A549 (cell line): ENCODE data around the gene ADAMTS2.

ENCODE experiments used
- BHLHE40 ChIP-seq: IDR thresholded peaks from 2 replicates; pipeline ENCODE4 v1.6.1; 2012; ENCODE audit warnings: low read depth, low read length, inconsistent platforms
- CTCF ChIP-seq: fragments of >200 bp; sonication (Bioruptor Twin); formaldehyde crosslinking; IDR thresholded peaks from 3 replicates; pipeline ENCODE4 v1.5.1; 2016
- ELK1 ChIP-seq: fragments of 150-350 bp; IDR thresholded peaks from 2 replicates; pipeline ENCODE4 v1.6.1; 2014; ENCODE audit warnings: low read depth, mild to moderate bottlenecking, low read length
- EP300 ChIP-seq, 2 experiments: fragments of >200 bp; sonication (Bioruptor Twin); formaldehyde crosslinking; IDR thresholded peaks; 2 replicates in 1 of 2; 3 replicates in 1 of 2; pipeline ENCODE4 v1.6.1; 2016 to 2017
- HOXB13 ChIP-seq: fragments of 250-450 bp; sonication (Bioruptor Pico); IDR thresholded peaks from 2 replicates; pipeline ENCODE4 v1.5.0; 2020; ENCODE audit warnings: low read depth, mild to moderate bottlenecking, moderate library complexity
- MAFK ChIP-seq: fragments of 450-650 bp; IDR thresholded peaks from 2 replicates; pipeline ENCODE4 v1.6.1; 2014; ENCODE audit not compliant: partially characterized antibody
- MAX ChIP-seq: IDR thresholded peaks from 2 replicates; pipeline ENCODE4 v1.6.1; 2012
- MYC ChIP-seq: IDR thresholded peaks from 2 replicates; pipeline ENCODE4 v1.6.1; 2012; ENCODE audit warnings: mild to moderate bottlenecking, inconsistent platforms, low read length, improper control_type of control experiment, borderline replicate concordance
- NFE2L2 ChIP-seq: fragments of 150-350 bp; conservative IDR thresholded peaks from 2 replicates; pipeline ENCODE4 v1.6.1; 2014; ENCODE audit warnings: low read length
- PBX3 ChIP-seq: IDR thresholded peaks from 2 replicates; pipeline ENCODE4 v1.6.1; 2012
- POLR2A ChIP-seq: IDR thresholded peaks from 2 replicates; pipeline ENCODE4 v1.6.1; 2012; ENCODE audit warnings: mild to moderate bottlenecking, low read length
- SREBF2 ChIP-seq: fragments of 450-650 bp; IDR thresholded peaks from 2 replicates; pipeline ENCODE4 v1.6.1; 2014; ENCODE audit warnings: mild to moderate bottlenecking, moderate library complexity

GRCh38 chr5:179115845-179116524 is 229.3 kb downstream of the ADAMTS2 start:
- TF ChIP-seq MAX (no peak), BHLHE40 (no peak), CTCF (no peak), SREBF2 (no peak), POLR2A (no peak), ELK1 (no peak), MYC (no peak), NFE2L2 (no peak), PBX3 (no peak), EP300 (IDR thresholded peaks at IDR 0.05) (no peak), MAFK (no peak), HOXB13 (no peak)
